Keratinocyte (primary cell): Measurements from ENCODE around the gene PRRT2.

Source experiments
- CTCF ChIP-seq, 3 experiments: IDR thresholded peaks in 1 of 3; conservative IDR thresholded peaks in 1 of 3; optimal IDR thresholded peaks in 1 of 3; 2 replicates in 2 of 3; 3 replicates in 1 of 3; pipeline versions ENCODE3 to v1.5.1; 2011; ENCODE audit warnings: low read length in 3 of 3, mild to moderate bottlenecking in 3 of 3, moderate library complexity in 2 of 3, control low read depth in 1 of 3, inconsistent platforms in 1 of 3; ENCODE audit not compliant: insufficient read depth in 2 of 3; ENCODE audit errors: extremely low read depth in 1 of 3
- EZH2 ChIP-seq: IDR thresholded peaks from one replicate; pipeline ENCODE4 v1.6.1; 2012; ENCODE audit warnings: inconsistent platforms, mild to moderate bottlenecking, low read length, moderate library complexity

GRCh38 chr16:29769507-29769906 lies 42.5 kb upstream of the PRRT2 start:
- no peak for TF ChIP-seq CTCF (optimal IDR thresholded peaks at IDR 0.05 in 1 of 3, IDR thresholded peaks at IDR 0.05 in 1 of 3, conservative IDR thresholded peaks at IDR 0.05 in 1 of 3; ENCODE audit: extremely low read depth in 1 of 3, insufficient read depth in 2 of 3, low read length in 3 of 3)
- no peak for TF ChIP-seq EZH2
